HG02884 (cell line): ENCODE measurements around the gene IFIT5.
"Not testable (repeated sequence)": the region's sequence is repeated elsewhere in the genome, so short reads cannot be mapped to it uniquely, and the experiment has no call there.

ENCODE experiments used
- ATAC-seq: cut with Tn5 transposase; IDR thresholded peaks from one replicate; pipeline ENCODE4 v1.9.1; 2021; ENCODE audit warnings: mild to moderate bottlenecking, moderate library complexity; ENCODE audit not compliant: unreplicated experiment

The IFIT5 gene

GRCh38 chr10:89414146-89414878, at the start of gene IFIT5:
Gene IFIT5, plus strand, starts transcription at chr10:89414568. Its CDS starts 231 bp downstream, at chr10:89414799.
- ATAC-seq = peak; percentile 74

GRCh38 chr10:89367529-89367928, 46.8 kb upstream of the IFIT5 start:
- peak; percentile 43 for ATAC-seq

GRCh38 chr10:89368129-89368528, 46.2 kb upstream of the IFIT5 start:
- no peak for ATAC-seq

GRCh38 chr10:89369156-89370105, 44.9 kb upstream of the IFIT5 start:
- no peak for ATAC-seq

- no peak for ATAC-seq
Observed at GRCh38 chr10:89371079-89371478, 43.3 kb upstream of the IFIT5 start.

GRCh38 chr10:89371987-89372386, 42.4 kb upstream of the IFIT5 start:
- no peak for ATAC-seq

GRCh38 chr10:89373916-89374711, 40.3 kb upstream of the IFIT5 start:
- no peak for ATAC-seq

- no peak for ATAC-seq
Observed at GRCh38 chr10:89374713-89375141, 39.6 kb upstream of the IFIT5 start.

GRCh38 chr10:89377705-89378637, 36.4 kb upstream of the IFIT5 start, which contains the start of gene IFIT1B:
Gene IFIT1B, plus strand, starts transcription at chr10:89378056. Its CDS starts 80 bp downstream, at chr10:89378136.
- ATAC-seq = no peak

GRCh38 chr10:89379103-89379502, 35.3 kb upstream of the IFIT5 start:
- ATAC-seq = no peak

- no peak for ATAC-seq
Observed at GRCh38 chr10:89382757-89383156, 31.6 kb upstream of the IFIT5 start.

- no peak for ATAC-seq
Observed at GRCh38 chr10:89384474-89385340, 29.7 kb upstream of the IFIT5 start.

- ATAC-seq = no peak
Observed at GRCh38 chr10:89388806-89389205, 25.6 kb upstream of the IFIT5 start.

GRCh38 chr10:89389254-89389653, 25.1 kb upstream of the IFIT5 start:
- ATAC-seq = no peak

- no peak for ATAC-seq
Observed at GRCh38 chr10:89390476-89391225, 23.7 kb upstream of the IFIT5 start.

GRCh38 chr10:89391226-89391576, 23.2 kb upstream of the IFIT5 start:
- not testable (repeated sequence) for ATAC-seq

GRCh38 chr10:89391907-89392756, 22.2 kb upstream of the IFIT5 start, which contains the start of gene IFIT1:
Gene IFIT1, plus strand, starts transcription at chr10:89392623. Its CDS starts 90 bp downstream, at chr10:89392713.
- peak; percentile 88 for ATAC-seq
